ENCODE data around the gene S100P.

S100P gene

GRCh38 chr4:6716958-6717655 lies 23.4 kb downstream of the S100P start:
- no peak for TF ChIP-seq CEBPB (IDR thresholded peaks at IDR 0.05)
- no peak for TF ChIP-seq TAF1 (IDR thresholded peaks at IDR 0.05; ENCODE audit: low read depth)
- no peak for TF ChIP-seq NFIC (IDR thresholded peaks at IDR 0.05)
- no peak for TF ChIP-seq RAD21 (IDR thresholded peaks at IDR 0.05; ENCODE audit: low read depth)
- TF ChIP-seq CREB1 (IDR thresholded peaks at IDR 0.05; ENCODE audit: low read depth): no peak
- no peak for TF ChIP-seq EP300 (IDR thresholded peaks at IDR 0.05; ENCODE audit: borderline replicate concordance)

- no peak for TF ChIP-seq FOXM1 (IDR thresholded peaks at IDR 0.05; ENCODE audit: borderline replicate concordance, low read depth)
- no peak for TF ChIP-seq USF1 (IDR thresholded peaks at IDR 0.05)
- no peak for TF ChIP-seq TAF1 (IDR thresholded peaks at IDR 0.05; ENCODE audit: low read depth)
- TF ChIP-seq NFIC (IDR thresholded peaks at IDR 0.05): no peak
- no peak for TF ChIP-seq TEAD4 (IDR thresholded peaks at IDR 0.05)
These were observed 25.4 kb downstream of the S100P start for GRCh38 chr4:6718932-6719610.

- TF ChIP-seq USF1 (IDR thresholded peaks at IDR 0.05): no peak
- TF ChIP-seq NFIC (IDR thresholded peaks at IDR 0.05): no peak
- no peak for TF ChIP-seq ZBTB7A (IDR thresholded peaks at IDR 0.05; ENCODE audit: low read depth)
- TF ChIP-seq EP300 (IDR thresholded peaks at IDR 0.05; ENCODE audit: borderline replicate concordance): no peak
- TF ChIP-seq CEBPB (IDR thresholded peaks at IDR 0.05): no peak
- TF ChIP-seq CREB1 (IDR thresholded peaks at IDR 0.05; ENCODE audit: low read depth): no peak
- TF ChIP-seq TEAD4 (IDR thresholded peaks at IDR 0.05): no peak
- no peak for TF ChIP-seq MAX (IDR thresholded peaks at IDR 0.05)
- no peak for TF ChIP-seq RAD21 (IDR thresholded peaks at IDR 0.05; ENCODE audit: low read depth)
- no peak for TF ChIP-seq TAF1 (IDR thresholded peaks at IDR 0.05; ENCODE audit: low read depth)
- no peak for TF ChIP-seq YY1 (IDR thresholded peaks at IDR 0.05; ENCODE audit: low read depth)
- no peak for TF ChIP-seq TCF12 (IDR thresholded peaks at IDR 0.05; ENCODE audit: low read depth)
- TF ChIP-seq EGR1 (IDR thresholded peaks at IDR 0.05): no peak
- TF ChIP-seq FOXM1 (IDR thresholded peaks at IDR 0.05; ENCODE audit: borderline replicate concordance, low read depth): no peak
- TF ChIP-seq REST (IDR thresholded peaks at IDR 0.05; ENCODE audit: low read depth): no peak
These were observed 26.0 kb downstream of the S100P start for GRCh38 chr4:6719611-6720179.

GRCh38 chr4:6720202-6720699 lies 26.6 kb downstream of the S100P start:
- 0 out of 2 replicates have a peak, but pooled peaks have one; percentile 20 for TF ChIP-seq MAX (IDR thresholded peaks at IDR 0.05)
- TF ChIP-seq ZBTB7A (IDR thresholded peaks at IDR 0.05; ENCODE audit: low read depth): peak; percentile 96
- TF ChIP-seq CEBPB (IDR thresholded peaks at IDR 0.05): no peak
- no peak for TF ChIP-seq NFIC (IDR thresholded peaks at IDR 0.05)
- no peak for TF ChIP-seq TAF1 (IDR thresholded peaks at IDR 0.05; ENCODE audit: low read depth)
- peak; percentile 100 for TF ChIP-seq RAD21 (IDR thresholded peaks at IDR 0.05; ENCODE audit: low read depth)
- peak; percentile 59; the same call in 1 of the 2 replicates for TF ChIP-seq TCF12 (IDR thresholded peaks at IDR 0.05; ENCODE audit: low read depth)

- TF ChIP-seq ZBTB7A (IDR thresholded peaks at IDR 0.05; ENCODE audit: low read depth): no peak
- TF ChIP-seq TAF1 (IDR thresholded peaks at IDR 0.05; ENCODE audit: low read depth): no peak
- no peak for TF ChIP-seq CEBPB (IDR thresholded peaks at IDR 0.05)
- TF ChIP-seq RAD21 (IDR thresholded peaks at IDR 0.05; ENCODE audit: low read depth): no peak
- no peak for TF ChIP-seq YY1 (IDR thresholded peaks at IDR 0.05; ENCODE audit: low read depth)
- TF ChIP-seq CREB1 (IDR thresholded peaks at IDR 0.05; ENCODE audit: low read depth): no peak
- TF ChIP-seq EP300 (IDR thresholded peaks at IDR 0.05; ENCODE audit: borderline replicate concordance): no peak
- no peak for TF ChIP-seq MAX (IDR thresholded peaks at IDR 0.05)
- TF ChIP-seq NFIC (IDR thresholded peaks at IDR 0.05): no peak
- no peak for TF ChIP-seq REST (IDR thresholded peaks at IDR 0.05; ENCODE audit: low read depth)
- no peak for TF ChIP-seq TEAD4 (IDR thresholded peaks at IDR 0.05)
- no peak for TF ChIP-seq FOXM1 (IDR thresholded peaks at IDR 0.05; ENCODE audit: borderline replicate concordance, low read depth)
- TF ChIP-seq EGR1 (IDR thresholded peaks at IDR 0.05): no peak
- TF ChIP-seq USF1 (IDR thresholded peaks at IDR 0.05): no peak
- TF ChIP-seq TCF12 (IDR thresholded peaks at IDR 0.05; ENCODE audit: low read depth): no peak
These were observed 27.4 kb downstream of the S100P start for GRCh38 chr4:6721121-6721520.

All from Ishikawa (cell line).